ENCODE results near the gene RAB1A. TPM values are rescaled to one million over a fixed set of nuclear protein-coding genes. Genes with fewer than 3 reads are reported as not detected.
"Not testable (repeated sequence)": the region's sequence is repeated elsewhere in the genome, so short reads cannot be mapped to it uniquely, and the experiment has no call there.

RAB1A gene
- total RNA-seq, 1 experiment from 2014 or later: 127 TPM

- no peaks in the 10 kb centered on the region; the same call in 1 of the 2 replicates for H3K9me3 ChIP-seq (replicated peaks)
- H3K36me3 ChIP-seq: no peaks in the 10 kb centered on the region
- peaks cover 55% of the 10 kb centered on the region for H3K4me1 ChIP-seq (replicated peaks)
- peak overlapping the region; percentile 53 for H3K27ac ChIP-seq
- H3K4me3 ChIP-seq: no peak overlapping the region
- no peak for DNase-seq (ENCODE audit: low read depth in 1 of 2, low spot score in 2 of 2)
- H3K27me3 ChIP-seq (replicated peaks): no peaks in the 10 kb centered on the region
Observed at GRCh38 chr2:65158557-65158956, 28.7 kb upstream of the RAB1A start.

DNA sequence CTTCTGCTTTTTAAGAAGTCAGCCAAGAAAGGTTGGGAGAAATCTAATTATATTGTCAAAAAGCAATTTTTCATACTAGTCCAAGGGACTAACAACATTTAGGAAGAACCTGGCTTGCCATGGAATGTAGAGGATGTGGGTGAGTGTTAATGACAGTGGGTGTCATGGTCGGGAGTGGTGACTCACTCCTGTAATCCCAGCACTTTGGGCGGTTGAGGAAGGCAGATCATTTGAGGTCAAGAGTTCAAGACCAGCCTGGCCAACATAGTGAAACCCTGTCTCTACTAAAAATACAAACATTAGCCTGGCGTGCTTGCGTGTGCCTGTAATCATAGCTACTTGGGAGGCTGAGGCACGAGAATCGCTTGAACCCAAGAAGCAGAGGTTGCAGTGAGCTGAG, 27.9 kb upstream of the RAB1A start:
- not testable (repeated sequence) for H3K27me3 ChIP-seq (replicated peaks); H3K4me3 ChIP-seq; H3K36me3 ChIP-seq; H3K9me3 ChIP-seq (replicated peaks)
- peak; percentile 70 to 74 for DNase-seq (ENCODE audit: low read depth in 1 of 2, low spot score in 2 of 2)
- Histone ChIP-seq H3K4me1 (replicated peaks) (peaks cover 55% of the 10 kb centered on the region), H3K27ac (peak overlapping the region; percentile 76)

GRCh38 chr2:65156041-65156440, 26.1 kb upstream of the RAB1A start:
- Histone ChIP-seq H3K27me3 (replicated peaks) (no peaks in the 10 kb centered on the region), H3K4me3 (no peak overlapping the region), H3K27ac (no peak overlapping the region), H3K4me1 (replicated peaks) (peaks cover 40% of the 10 kb centered on the region), H3K36me3 (no peaks in the 10 kb centered on the region), H3K9me3 (replicated peaks) (peaks cover 3% of the 10 kb centered on the region)
- DNase-seq (ENCODE audit: low read depth in 1 of 2, low spot score in 2 of 2): no peak

GRCh38 chr2:65153515-65153914, 23.6 kb upstream of the RAB1A start:
- no peak overlapping the region for H3K27ac ChIP-seq
- H3K4me1 ChIP-seq (replicated peaks): peaks cover 20% of the 10 kb centered on the region
- peaks cover 3% of the 10 kb centered on the region for H3K9me3 ChIP-seq (replicated peaks)
- H3K36me3 ChIP-seq: no peaks in the 10 kb centered on the region
- no peak for DNase-seq (ENCODE audit: low read depth in 1 of 2, low spot score in 2 of 2)
- no peaks in the 10 kb centered on the region for H3K27me3 ChIP-seq (replicated peaks)
- H3K4me3 ChIP-seq: no peak overlapping the region

- Histone ChIP-seq H3K36me3 (no peaks in the 10 kb centered on the region), H3K9me3 (replicated peaks) (no peaks in the 10 kb centered on the region; the same call in 1 of the 2 replicates), H3K4me1 (replicated peaks) (no peaks in the 10 kb centered on the region), H3K27me3 (replicated peaks) (no peaks in the 10 kb centered on the region), H3K27ac (no peak overlapping the region), H3K4me3 (no peak overlapping the region)
- no peak for DNase-seq (ENCODE audit: low read depth in 1 of 2, low spot score in 2 of 2)
Observed at GRCh38 chr2:65146078-65146477, 16.2 kb upstream of the RAB1A start.

GRCh38 chr2:65144571-65144970, 14.7 kb upstream of the RAB1A start:
- Histone ChIP-seq H3K27me3 (replicated peaks) (no peaks in the 10 kb centered on the region), H3K9me3 (replicated peaks) (no peaks in the 10 kb centered on the region), H3K36me3 (no peaks in the 10 kb centered on the region), H3K27ac (no peak overlapping the region), H3K4me1 (replicated peaks) (no peaks in the 10 kb centered on the region), H3K4me3 (no peak overlapping the region)
- DNase-seq (ENCODE audit: low read depth in 1 of 2, low spot score in 2 of 2): no peak

GRCh38 chr2:65142515-65142914, 12.6 kb upstream of the RAB1A start:
- H3K27me3 ChIP-seq (replicated peaks): no peaks in the 10 kb centered on the region
- DNase-seq (ENCODE audit: low read depth in 1 of 2, low spot score in 2 of 2): no peak
- no peak overlapping the region for H3K27ac ChIP-seq
- H3K4me3 ChIP-seq: no peak overlapping the region
- peaks cover under 1% of the 10 kb centered on the region; the same call in 1 of the 2 replicates for H3K4me1 ChIP-seq (replicated peaks)
- H3K36me3 ChIP-seq: no peaks in the 10 kb centered on the region
- no peaks in the 10 kb centered on the region for H3K9me3 ChIP-seq (replicated peaks)

DNA sequence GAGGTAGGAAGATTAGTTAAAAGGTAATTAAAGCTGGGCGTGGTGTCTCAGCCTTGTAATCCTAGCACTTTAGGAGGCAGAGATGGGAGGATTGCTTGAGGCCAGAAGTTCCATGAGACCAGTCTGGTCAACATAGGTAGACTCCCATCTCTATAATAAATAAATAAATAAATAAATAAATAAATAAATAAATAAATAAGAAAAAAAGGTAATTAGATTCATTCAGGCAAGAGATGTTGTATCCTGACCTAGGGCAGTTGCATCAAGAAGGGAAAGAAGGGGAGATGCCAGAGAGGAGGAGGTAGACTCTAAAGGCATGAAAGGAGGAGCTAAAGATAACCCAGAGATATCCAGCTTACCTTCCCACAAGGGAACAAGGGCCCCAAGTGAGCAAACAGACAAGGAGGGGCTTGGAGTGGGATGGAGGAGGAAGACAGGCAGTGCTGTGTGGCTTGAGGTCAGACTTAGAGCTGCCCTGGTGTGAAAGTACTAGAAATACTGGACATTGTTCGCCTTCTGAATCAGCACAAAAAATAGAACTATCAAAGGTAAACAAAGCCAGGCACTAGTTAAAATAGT, 7.4 kb upstream of the RAB1A start:
- DNase-seq (ENCODE audit: low read depth in 1 of 2, low spot score in 2 of 2): no peak
- no peak overlapping the region for H3K4me3 ChIP-seq
- no peaks in the 10 kb centered on the region for H3K9me3 ChIP-seq (replicated peaks)
- H3K27ac ChIP-seq: no peak overlapping the region
- no peaks in the 10 kb centered on the region for H3K36me3 ChIP-seq
- H3K4me1 ChIP-seq (replicated peaks): peaks cover 9% of the 10 kb centered on the region
- H3K27me3 ChIP-seq (replicated peaks): no peaks in the 10 kb centered on the region

GRCh38 chr2:65136253-65136652, 6.3 kb upstream of the RAB1A start:
- DNase-seq (ENCODE audit: low read depth in 1 of 2, low spot score in 2 of 2): no peak
- H3K36me3 ChIP-seq: no peaks in the 10 kb centered on the region

DNA sequence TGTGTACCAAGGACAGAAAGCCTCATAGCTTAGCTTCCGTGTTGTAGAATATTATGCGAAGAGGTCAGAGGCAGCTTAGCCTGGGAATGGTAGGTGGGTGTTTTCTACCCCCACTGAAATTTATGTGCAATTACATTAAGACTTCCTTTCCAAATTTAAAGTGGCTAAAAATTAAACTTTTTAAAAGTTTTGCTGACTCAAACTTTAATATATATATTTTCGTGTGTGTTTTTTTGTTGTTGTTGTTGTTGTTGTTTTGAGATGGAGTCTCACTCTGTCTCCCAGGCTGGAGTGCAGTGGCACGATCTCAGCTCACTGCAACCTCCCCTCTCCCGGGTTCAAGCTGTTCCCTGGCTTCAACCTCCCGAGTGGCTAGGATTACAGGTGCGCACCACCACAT, 4.3 kb upstream of the RAB1A start:
- H3K4me1 ChIP-seq (replicated peaks): peaks cover 15% of the 10 kb centered on the region
- no peak overlapping the region for H3K27ac ChIP-seq
- H3K27me3 ChIP-seq (replicated peaks): no peaks in the 10 kb centered on the region
- H3K4me3 ChIP-seq: no peak overlapping the region
- no peak for DNase-seq (ENCODE audit: low read depth in 1 of 2, low spot score in 2 of 2)
- H3K36me3 ChIP-seq: peaks cover 4% of the 10 kb centered on the region; the same call in 1 of the 2 replicates
- H3K9me3 ChIP-seq (replicated peaks): no peaks in the 10 kb centered on the region

More at GRCh38 chr2:65136253-65136652, 6.3 kb upstream of the RAB1A start:
- no peak overlapping the region for H3K4me3 ChIP-seq
- H3K27ac ChIP-seq: no peak overlapping the region
- H3K4me1 ChIP-seq (replicated peaks): peaks cover 9% of the 10 kb centered on the region
- no peaks in the 10 kb centered on the region for H3K9me3 ChIP-seq (replicated peaks)
- no peaks in the 10 kb centered on the region for H3K27me3 ChIP-seq (replicated peaks)

GRCh38 chr2:65133626-65134025, 3.7 kb upstream of the RAB1A start:
- Histone ChIP-seq H3K9me3 (replicated peaks) (no peaks in the 10 kb centered on the region), H3K4me1 (replicated peaks) (peaks cover 16% of the 10 kb centered on the region), H3K36me3 (peaks cover 6% of the 10 kb centered on the region; the same call in 1 of the 2 replicates), H3K27ac (no peak overlapping the region), H3K4me3 (no peak overlapping the region), H3K27me3 (replicated peaks) (no peaks in the 10 kb centered on the region)
- DNase-seq (ENCODE audit: low read depth in 1 of 2, low spot score in 2 of 2): no peak

DNA sequence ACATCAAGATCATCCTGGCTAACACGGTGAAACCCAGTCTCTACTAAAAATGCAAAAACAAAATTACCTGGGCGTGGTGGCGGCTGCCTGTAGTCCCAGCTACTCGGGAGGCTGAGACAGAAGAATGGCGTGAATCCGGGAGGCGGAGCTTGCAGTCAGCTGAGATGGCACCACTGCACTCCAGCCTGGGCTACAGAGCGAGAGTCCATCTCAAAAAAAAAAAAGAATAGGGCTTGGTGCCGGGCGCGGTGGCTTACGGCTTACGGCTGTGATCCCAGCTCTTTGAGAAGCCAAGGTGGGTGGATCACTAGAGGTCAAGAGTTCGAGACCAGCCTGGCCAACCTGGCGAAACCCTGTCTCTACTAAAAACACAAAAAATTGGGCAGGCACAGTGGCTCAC, 3.0 kb upstream of the RAB1A start:
- peaks cover 23% of the 10 kb centered on the region for H3K4me1 ChIP-seq (replicated peaks)
- peaks cover 11% of the 10 kb centered on the region; the same call in 1 of the 2 replicates for H3K36me3 ChIP-seq
- not testable (repeated sequence) for DNase-seq (ENCODE audit: low read depth in 1 of 2, low spot score in 2 of 2); H3K27ac ChIP-seq; H3K4me3 ChIP-seq; H3K9me3 ChIP-seq (replicated peaks); H3K27me3 ChIP-seq (replicated peaks)

DNA sequence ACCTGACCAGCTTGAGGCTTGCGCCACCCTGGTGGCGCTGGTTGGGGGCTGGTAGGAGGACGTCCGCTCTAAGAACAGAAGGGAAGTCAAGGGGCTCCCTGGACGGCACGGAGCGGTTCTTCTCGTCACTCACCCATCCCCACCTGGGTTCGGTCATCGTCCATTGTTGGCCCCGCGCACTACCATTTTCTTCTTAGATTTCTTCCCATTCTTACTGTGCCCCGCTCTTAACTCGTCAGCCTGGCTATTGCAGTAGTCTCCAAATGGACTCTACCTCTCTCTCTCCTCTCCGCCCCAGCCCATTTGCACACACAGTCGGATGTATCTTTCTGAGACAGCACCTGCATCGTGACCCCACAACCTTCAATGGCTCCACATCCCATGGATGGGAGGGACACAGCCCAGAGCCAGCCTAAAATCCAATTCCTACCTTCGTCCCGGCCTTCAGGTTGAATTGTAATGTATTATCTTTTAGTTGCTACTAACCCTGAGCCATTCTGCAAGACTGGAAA, 814 bp upstream of the RAB1A start:
- peaks cover 17% of the 10 kb centered on the region for H3K36me3 ChIP-seq
- peak in 1 of 2 experiments; percentile 74 for DNase-seq (ENCODE audit: low read depth in 1 of 2, low spot score in 2 of 2)
- H3K4me1 ChIP-seq (replicated peaks): peaks cover 24% of the 10 kb centered on the region
- no peaks in the 10 kb centered on the region for H3K9me3 ChIP-seq (replicated peaks)
- no peaks in the 10 kb centered on the region for H3K27me3 ChIP-seq (replicated peaks)
- H3K27ac ChIP-seq: peak overlapping the region; percentile 83
- peak overlapping the region; percentile 79 for H3K4me3 ChIP-seq

DNA sequence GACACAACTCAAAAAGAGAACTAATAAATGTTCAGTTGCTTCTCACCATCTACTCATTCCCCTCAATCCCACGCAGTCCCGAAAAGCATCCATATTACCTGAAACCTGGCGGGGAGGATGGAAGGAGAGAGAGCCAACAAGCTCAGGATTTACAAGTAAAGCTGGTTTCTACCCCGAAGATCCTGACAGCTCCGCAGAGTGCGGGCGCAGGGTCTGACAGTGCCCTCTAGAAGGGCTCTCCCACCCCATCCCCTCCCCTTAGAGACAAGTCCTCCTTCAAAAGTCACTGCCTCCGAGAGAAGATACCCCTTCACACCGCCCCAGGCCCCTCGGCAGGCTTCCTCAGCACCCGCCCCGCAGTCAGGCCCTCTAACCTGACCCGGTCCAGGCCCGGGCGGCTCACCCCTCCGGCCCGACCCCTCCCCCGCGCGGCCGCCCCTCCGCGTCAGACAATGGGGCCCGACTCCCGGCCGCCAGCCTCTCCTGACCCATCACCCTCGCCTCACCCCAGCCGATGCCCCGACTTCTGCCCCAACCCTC, 550 bp downstream of the RAB1A start:
- DNase-seq (ENCODE audit: low read depth in 1 of 2, low spot score in 2 of 2): peak; percentile 31 to 51
- H3K27me3 ChIP-seq (replicated peaks): no peaks in the 10 kb centered on the region
- H3K36me3 ChIP-seq: peaks cover 17% of the 10 kb centered on the region
- H3K9me3 ChIP-seq (replicated peaks): no peaks in the 10 kb centered on the region
- H3K4me1 ChIP-seq (replicated peaks): peaks cover 24% of the 10 kb centered on the region
- H3K4me3 ChIP-seq: peak overlapping the region; percentile 79
- H3K27ac ChIP-seq: peak overlapping the region; percentile 91

Data from SJSA1 (cell line).